Anterior cingulate cortex (tissue), 58 donors: ENCODE measurements around the gene NPEPL1.

Source experiments
- DNase-seq, 58 donors: peaks; one replicate each; lab custom pipeline; 2025; lab: John Stamatoyannopoulos, UW

NPEPL1 gene

GRCh38 chr20:58677808-58678207 is 14.8 kb upstream of the NPEPL1 start:
- DNase-seq: no peak

- DNase-seq: no peak
Measured at GRCh38 chr20:58678806-58679205, 13.8 kb upstream of the NPEPL1 start.

GRCh38 chr20:58682656-58683531 is 9.7 kb upstream of the NPEPL1 start:
- no peak for DNase-seq

- no peak for DNase-seq
Measured at GRCh38 chr20:58684291-58684690, 8.3 kb upstream of the NPEPL1 start.

GRCh38 chr20:58685988-58686387 is 6.6 kb upstream of the NPEPL1 start:
- no peak for DNase-seq

- no peak for DNase-seq
Measured at GRCh38 chr20:58688414-58688813, 4.2 kb upstream of the NPEPL1 start.

- peak in 7 of 58 donors; percentile 10 to 55 (median 32) for DNase-seq
Measured at GRCh38 chr20:58688840-58689239, 3.8 kb upstream of the NPEPL1 start.

- DNase-seq: peak in 9 of 58 donors; percentile 5 to 60 (median 23)
Measured at GRCh38 chr20:58690396-58691135, 2.0 kb upstream of the NPEPL1 start.

GRCh38 chr20:58691773-58692578 is 624 bp upstream of the NPEPL1 start:
- no peak for DNase-seq

GRCh38 chr20:58693226-58694006 is 816 bp downstream of the NPEPL1 start:
- no peak for DNase-seq

GRCh38 chr20:58694241-58695083 is 1.9 kb downstream of the NPEPL1 start:
- DNase-seq: no peak

GRCh38 chr20:58695084-58695722 is 2.6 kb downstream of the NPEPL1 start:
- DNase-seq: no peak

- DNase-seq: no peak
Measured at GRCh38 chr20:58695895-58696375, 3.3 kb downstream of the NPEPL1 start.

GRCh38 chr20:58696411-58696961 is 3.9 kb downstream of the NPEPL1 start:
- no peak for DNase-seq

GRCh38 chr20:58697201-58697866 is 4.7 kb downstream of the NPEPL1 start:
- no peak for DNase-seq

- DNase-seq: no peak
Measured at GRCh38 chr20:58697867-58698703, 5.5 kb downstream of the NPEPL1 start.
